IMR-90 (cell line): Measurements from ENCODE around the gene CYP4F8.

Experiments
- BHLHE40 ChIP-seq: fragments of 150-350 bp; IDR thresholded peaks from 2 replicates; pipeline ENCODE4 v1.6.1; 2016; ENCODE audit warnings: mild to moderate bottlenecking, low read depth, low read length
- FOS ChIP-seq: fragments of 150-350 bp; IDR thresholded peaks from 2 replicates; pipeline ENCODE4 v1.6.1; 2016; ENCODE audit warnings: low read depth, low read length
- MAFK ChIP-seq: IDR thresholded peaks from 2 replicates; pipeline ENCODE4 v1.6.1; 2012; ENCODE audit warnings: low read depth, low read length, improper control_type of control experiment
- MXI1 ChIP-seq: IDR thresholded peaks from 2 replicates; pipeline ENCODE4 v1.6.1; 2012; ENCODE audit warnings: low read depth, mild to moderate bottlenecking, low read length, moderate library complexity, borderline replicate concordance
- POLR2A ChIP-seq: IDR thresholded peaks from 2 replicates; pipeline ENCODE4 v1.6.1; 2012; ENCODE audit warnings: mild to moderate bottlenecking, low read depth, low read length
- RCOR1 ChIP-seq: IDR thresholded peaks from 2 replicates; pipeline ENCODE4 v1.6.1; 2012; ENCODE audit warnings: mild to moderate bottlenecking, low read length, improper control_type of control experiment; ENCODE audit not compliant: insufficient replicate concordance
- TF ChIP-seq, protein P1 (sequence below): conservative IDR thresholded peaks from 2 replicates; pipeline ENCODE4 v1.5.1; 2012; ENCODE audit warnings: mild to moderate bottlenecking, low read depth, low read length, improper control_type of control experiment
- TF ChIP-seq, protein P2 (sequence below): fragments of 150-350 bp; IDR thresholded peaks from 2 replicates; pipeline ENCODE4 v1.6.1; 2017; ENCODE audit warnings: mild to moderate bottlenecking, antibody characterized with exemption, low read length, low read depth

DNA sequence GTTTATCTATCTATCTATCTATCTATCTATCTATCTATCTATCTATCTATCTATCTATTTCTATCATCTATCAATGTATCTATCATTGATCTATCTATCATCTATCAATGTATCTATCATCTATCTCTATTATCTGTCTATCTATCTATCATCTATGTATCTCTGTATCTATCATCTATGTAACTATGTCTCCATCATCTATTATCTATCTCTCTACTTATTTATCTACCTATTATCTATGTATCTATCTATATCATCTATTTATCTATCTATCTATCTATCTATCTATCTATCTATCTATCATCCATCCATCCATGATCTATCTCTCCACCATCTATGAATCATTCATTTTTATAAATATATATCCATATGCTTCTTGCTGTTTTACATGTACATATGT lies 41.4 kb downstream of the CYP4F8 start:
- TF ChIP-seq BHLHE40 (no peak), POLR2A (no peak), MAFK (no peak), MXI1 (no peak), RCOR1 (no peak), FOS (no peak)
- TF ChIP-seq, protein P1, sequence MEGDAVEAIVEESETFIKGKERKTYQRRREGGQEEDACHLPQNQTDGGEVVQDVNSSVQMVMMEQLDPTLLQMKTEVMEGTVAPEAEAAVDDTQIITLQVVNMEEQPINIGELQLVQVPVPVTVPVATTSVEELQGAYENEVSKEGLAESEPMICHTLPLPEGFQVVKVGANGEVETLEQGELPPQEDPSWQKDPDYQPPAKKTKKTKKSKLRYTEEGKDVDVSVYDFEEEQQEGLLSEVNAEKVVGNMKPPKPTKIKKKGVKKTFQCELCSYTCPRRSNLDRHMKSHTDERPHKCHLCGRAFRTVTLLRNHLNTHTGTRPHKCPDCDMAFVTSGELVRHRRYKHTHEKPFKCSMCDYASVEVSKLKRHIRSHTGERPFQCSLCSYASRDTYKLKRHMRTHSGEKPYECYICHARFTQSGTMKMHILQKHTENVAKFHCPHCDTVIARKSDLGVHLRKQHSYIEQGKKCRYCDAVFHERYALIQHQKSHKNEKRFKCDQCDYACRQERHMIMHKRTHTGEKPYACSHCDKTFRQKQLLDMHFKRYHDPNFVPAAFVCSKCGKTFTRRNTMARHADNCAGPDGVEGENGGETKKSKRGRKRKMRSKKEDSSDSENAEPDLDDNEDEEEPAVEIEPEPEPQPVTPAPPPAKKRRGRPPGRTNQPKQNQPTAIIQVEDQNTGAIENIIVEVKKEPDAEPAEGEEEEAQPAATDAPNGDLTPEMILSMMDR: no peak
- TF ChIP-seq, protein P2, sequence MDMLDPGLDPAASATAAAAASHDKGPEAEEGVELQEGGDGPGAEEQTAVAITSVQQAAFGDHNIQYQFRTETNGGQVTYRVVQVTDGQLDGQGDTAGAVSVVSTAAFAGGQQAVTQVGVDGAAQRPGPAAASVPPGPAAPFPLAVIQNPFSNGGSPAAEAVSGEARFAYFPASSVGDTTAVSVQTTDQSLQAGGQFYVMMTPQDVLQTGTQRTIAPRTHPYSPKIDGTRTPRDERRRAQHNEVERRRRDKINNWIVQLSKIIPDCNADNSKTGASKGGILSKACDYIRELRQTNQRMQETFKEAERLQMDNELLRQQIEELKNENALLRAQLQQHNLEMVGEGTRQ: no peak
